ENCODE results near the gene ARF1. TPM values are rescaled to one million over a fixed set of nuclear protein-coding genes. Genes with fewer than 3 reads are reported as not detected.

ARF1 gene
- total RNA-seq, 2 donors from 2014 or later = 366 to 375 TPM

DNA sequence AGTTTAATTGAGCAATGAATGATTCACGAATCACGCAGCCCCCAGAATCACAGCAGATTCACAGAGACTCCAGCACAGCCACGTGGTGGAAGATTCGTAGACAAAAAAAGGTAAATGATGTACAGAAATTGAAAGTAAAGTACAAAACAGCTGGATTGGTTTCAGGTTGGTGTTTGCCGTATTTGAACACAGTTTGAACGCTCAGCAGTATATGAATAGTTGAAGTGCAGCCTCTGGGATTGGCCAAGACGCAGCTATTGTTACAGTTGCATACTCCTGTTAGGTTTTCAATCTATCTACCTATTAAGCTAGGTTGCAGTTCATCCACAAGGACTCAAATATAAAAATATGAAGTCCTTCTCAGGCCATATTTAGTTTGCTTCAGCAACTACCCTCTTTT is 29.7 kb downstream of the ARF1 start:
- TF ChIP-seq, protein P1, sequence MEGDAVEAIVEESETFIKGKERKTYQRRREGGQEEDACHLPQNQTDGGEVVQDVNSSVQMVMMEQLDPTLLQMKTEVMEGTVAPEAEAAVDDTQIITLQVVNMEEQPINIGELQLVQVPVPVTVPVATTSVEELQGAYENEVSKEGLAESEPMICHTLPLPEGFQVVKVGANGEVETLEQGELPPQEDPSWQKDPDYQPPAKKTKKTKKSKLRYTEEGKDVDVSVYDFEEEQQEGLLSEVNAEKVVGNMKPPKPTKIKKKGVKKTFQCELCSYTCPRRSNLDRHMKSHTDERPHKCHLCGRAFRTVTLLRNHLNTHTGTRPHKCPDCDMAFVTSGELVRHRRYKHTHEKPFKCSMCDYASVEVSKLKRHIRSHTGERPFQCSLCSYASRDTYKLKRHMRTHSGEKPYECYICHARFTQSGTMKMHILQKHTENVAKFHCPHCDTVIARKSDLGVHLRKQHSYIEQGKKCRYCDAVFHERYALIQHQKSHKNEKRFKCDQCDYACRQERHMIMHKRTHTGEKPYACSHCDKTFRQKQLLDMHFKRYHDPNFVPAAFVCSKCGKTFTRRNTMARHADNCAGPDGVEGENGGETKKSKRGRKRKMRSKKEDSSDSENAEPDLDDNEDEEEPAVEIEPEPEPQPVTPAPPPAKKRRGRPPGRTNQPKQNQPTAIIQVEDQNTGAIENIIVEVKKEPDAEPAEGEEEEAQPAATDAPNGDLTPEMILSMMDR (IDR thresholded peaks at IDR 0.05) = no peak
- Histone ChIP-seq H3K27me3 (replicated peaks; ENCODE audit: insufficient read depth) (no peaks in the 10 kb centered on the region), H3K4me3 (no peak overlapping the region), H3K4me1 (ENCODE audit: control insufficient read depth in 1 of 2, low read depth in 2 of 2) (peaks cover 10 to 25% of the 10 kb centered on the region in 2 donors), H3K27ac (no peak overlapping the region), H3K9me3 (no peaks in the 10 kb centered on the region), H3K36me3 (peaks cover under 1% of the 10 kb centered on the region)
- no peak for ATAC-seq (ENCODE audit: insufficient number of reproducible peaks, low FRiP score, low read depth)
- DNase-seq (ENCODE audit: low spot score) = no peak

- ATAC-seq (ENCODE audit: insufficient number of reproducible peaks, low FRiP score, low read depth) (no peak), DNase-seq (ENCODE audit: low spot score) (no peak)
- H3K36me3 ChIP-seq = no peaks in the 10 kb centered on the region
- H3K4me3 ChIP-seq = no peak overlapping the region
- H3K27me3 ChIP-seq (replicated peaks; ENCODE audit: insufficient read depth) = no peaks in the 10 kb centered on the region
- TF ChIP-seq, protein P1 (IDR thresholded peaks at IDR 0.05) = no peak
- H3K9me3 ChIP-seq = no peaks in the 10 kb centered on the region
- H3K27ac ChIP-seq = no peak overlapping the region
- H3K4me1 ChIP-seq (ENCODE audit: control insufficient read depth in 1 of 2, low read depth in 2 of 2) = peaks cover 10 to 21% of the 10 kb centered on the region in 2 donors
Observed at GRCh38 chr1:228112617-228113016, 30.1 kb downstream of the ARF1 start.

DNA sequence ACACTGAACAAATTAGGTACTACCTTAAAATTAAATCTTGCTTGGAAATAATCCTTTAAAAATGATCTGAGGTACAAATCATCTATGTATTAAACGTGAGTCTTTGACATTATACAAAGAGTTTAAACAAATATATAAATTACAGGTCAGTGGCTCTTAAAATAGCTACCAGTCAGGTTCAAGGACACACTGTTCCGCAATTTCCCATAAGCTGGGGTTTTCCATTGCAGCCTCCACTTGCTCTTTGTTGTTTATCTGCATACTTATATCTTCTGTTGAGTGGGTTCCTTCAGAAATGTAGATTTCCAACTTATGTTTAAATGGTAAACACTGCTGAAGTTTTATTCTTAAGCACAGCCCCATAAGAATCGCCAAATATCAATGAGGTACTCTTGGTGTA is 32.3 kb downstream of the ARF1 start:
- TF ChIP-seq, protein P1 (IDR thresholded peaks at IDR 0.05) = no peak
- no peak for ATAC-seq (ENCODE audit: insufficient number of reproducible peaks, low FRiP score, low read depth)
- DNase-seq (ENCODE audit: low spot score) = no peak
- Histone ChIP-seq H3K9me3 (no peaks in the 10 kb centered on the region), H3K4me1 (ENCODE audit: control insufficient read depth in 1 of 2, low read depth in 2 of 2) (peaks cover 1 to 10% of the 10 kb centered on the region in 2 donors), H3K4me3 (no peak overlapping the region), H3K36me3 (no peaks in the 10 kb centered on the region), H3K27ac (no peak overlapping the region), H3K27me3 (replicated peaks; ENCODE audit: insufficient read depth) (no peaks in the 10 kb centered on the region)

DNA sequence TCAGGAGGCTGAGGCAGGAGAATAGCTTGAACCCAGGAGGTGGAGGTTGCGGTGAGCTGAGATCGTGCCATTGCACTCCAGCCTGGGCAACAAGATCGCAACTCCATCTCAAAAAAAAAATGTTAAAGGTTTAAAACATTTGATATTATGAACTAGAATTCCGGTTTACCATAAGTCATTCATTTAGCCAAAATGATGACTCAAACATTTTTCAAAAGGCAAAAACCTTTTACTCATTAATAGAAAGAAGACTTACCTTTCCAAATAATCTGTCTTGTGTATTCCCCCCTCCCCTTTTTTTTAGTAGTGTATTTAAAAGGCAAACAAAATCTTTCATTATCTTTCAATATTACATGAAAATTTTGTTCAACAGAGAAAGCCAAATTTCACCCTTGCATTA is 34.8 kb downstream of the ARF1 start:
- Histone ChIP-seq H3K4me3 (no peak overlapping the region), H3K27ac (no peak overlapping the region), H3K4me1 (ENCODE audit: control insufficient read depth in 1 of 2, low read depth in 2 of 2) (peaks cover 3 to 11% of the 10 kb centered on the region in 2 donors), H3K9me3 (no peaks in the 10 kb centered on the region), H3K27me3 (replicated peaks; ENCODE audit: insufficient read depth) (no peaks in the 10 kb centered on the region), H3K36me3 (no peaks in the 10 kb centered on the region)
- no peak for DNase-seq (ENCODE audit: low spot score)
- TF ChIP-seq, protein P1 (IDR thresholded peaks at IDR 0.05) = no peak
- no peak for ATAC-seq (ENCODE audit: insufficient number of reproducible peaks, low FRiP score, low read depth)

DNA sequence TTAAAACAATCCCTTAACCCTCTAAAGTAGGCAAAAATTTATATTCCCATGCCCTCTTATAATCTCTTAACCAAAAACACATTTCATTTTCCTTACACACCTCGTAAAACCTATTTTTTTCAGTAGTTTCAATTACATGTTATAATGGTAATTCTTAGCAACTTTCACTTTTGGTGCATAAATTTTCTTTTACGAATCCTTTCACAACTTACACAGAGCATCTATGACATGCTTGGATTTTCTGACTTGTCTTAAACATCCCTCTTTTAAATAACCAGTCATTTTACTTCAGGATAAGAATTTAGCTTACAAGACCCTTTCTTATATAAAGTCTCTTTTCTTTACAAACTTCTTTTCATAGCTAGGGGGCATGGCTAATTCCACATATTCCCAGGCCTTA is 35.5 kb downstream of the ARF1 start:
- no peaks in the 10 kb centered on the region for H3K27me3 ChIP-seq (replicated peaks; ENCODE audit: insufficient read depth)
- TF ChIP-seq, protein P1 (IDR thresholded peaks at IDR 0.05) = no peak

More for the DNA sequence above, 35.5 kb downstream of the ARF1 start:
- H3K36me3 ChIP-seq = no peaks in the 10 kb centered on the region
- no peaks in the 10 kb centered on the region for H3K9me3 ChIP-seq
- ATAC-seq (ENCODE audit: insufficient number of reproducible peaks, low FRiP score, low read depth) (no peak), DNase-seq (ENCODE audit: low spot score) (no peak)
- no peak overlapping the region for H3K27ac ChIP-seq
- no peak overlapping the region for H3K4me3 ChIP-seq
- H3K4me1 ChIP-seq (ENCODE audit: control insufficient read depth in 1 of 2, low read depth in 2 of 2) = peaks cover 3 to 11% of the 10 kb centered on the region in 2 donors
